ENCODE data around the gene SCRT2.
"Not testable (repeated sequence)": the region's sequence is repeated elsewhere in the genome, so short reads cannot be mapped to it uniquely, and the experiment has no call there.

SCRT2 gene

GRCh38 chr20:675453-676314 is at the start of gene SCRT2:
SCRT2 (minus strand) TSS chr20:675802; CDS start chr20:675601, 201 bp downstream.
- peak; percentile 17 to 39 (median 30) for DNase-seq (ENCODE audit: low read depth in 3 of 3)

GRCh38 chr20:724797-725196 is 49.2 kb upstream of the SCRT2 start:
- not testable (repeated sequence) for DNase-seq (ENCODE audit: low read depth in 3 of 3)

GRCh38 chr20:723756-724155 is 48.2 kb upstream of the SCRT2 start:
- no peak for DNase-seq (ENCODE audit: low read depth in 3 of 3)

- DNase-seq (ENCODE audit: low read depth in 3 of 3): no peak
Observed at GRCh38 chr20:722822-723644, 47.4 kb upstream of the SCRT2 start.

- DNase-seq (ENCODE audit: low read depth in 3 of 3): no peak
Observed at GRCh38 chr20:721876-722275, 46.3 kb upstream of the SCRT2 start.

- no peak for DNase-seq (ENCODE audit: low read depth in 3 of 3)
Observed at GRCh38 chr20:719816-720215, 44.2 kb upstream of the SCRT2 start.

GRCh38 chr20:719068-719467 is 43.5 kb upstream of the SCRT2 start:
- DNase-seq (ENCODE audit: low read depth in 3 of 3): no peak

GRCh38 chr20:717832-718231 is 42.2 kb upstream of the SCRT2 start:
- DNase-seq (ENCODE audit: low read depth in 3 of 3): no peak

GRCh38 chr20:717271-717670 is 41.7 kb upstream of the SCRT2 start:
- no peak for DNase-seq (ENCODE audit: low read depth in 3 of 3)

- DNase-seq (ENCODE audit: low read depth in 3 of 3): no peak
Observed at GRCh38 chr20:714453-714852, 38.9 kb upstream of the SCRT2 start.

GRCh38 chr20:711576-711975 is 36.0 kb upstream of the SCRT2 start:
- DNase-seq (ENCODE audit: low read depth in 3 of 3): no peak

- no peak for DNase-seq (ENCODE audit: low read depth in 3 of 3)
Observed at GRCh38 chr20:710780-711450, 35.3 kb upstream of the SCRT2 start.

- no peak for DNase-seq (ENCODE audit: low read depth in 3 of 3)
Observed at GRCh38 chr20:709991-710779, 34.6 kb upstream of the SCRT2 start.

- DNase-seq (ENCODE audit: low read depth in 3 of 3): no peak
Observed at GRCh38 chr20:709423-709822, 33.8 kb upstream of the SCRT2 start.

GRCh38 chr20:708956-709355 is 33.4 kb upstream of the SCRT2 start:
- no peak for DNase-seq (ENCODE audit: low read depth in 3 of 3)

- no peak for DNase-seq (ENCODE audit: low read depth in 3 of 3)
Observed at GRCh38 chr20:707451-708110, 32.0 kb upstream of the SCRT2 start.

GRCh38 chr20:706366-706885 is 30.8 kb upstream of the SCRT2 start:
- no peak for DNase-seq (ENCODE audit: low read depth in 3 of 3)

- DNase-seq (ENCODE audit: low read depth in 3 of 3): no peak
Observed at GRCh38 chr20:704726-705125, 29.1 kb upstream of the SCRT2 start.

- DNase-seq (ENCODE audit: low read depth in 3 of 3): no peak
Observed at GRCh38 chr20:703426-703825, 27.8 kb upstream of the SCRT2 start.

GRCh38 chr20:703006-703405 is 27.4 kb upstream of the SCRT2 start:
- DNase-seq (ENCODE audit: low read depth in 3 of 3): no peak

Measured in stimulated activated CD4-positive, alpha-beta T cell treated with anti-CD3 and anti-CD28 coated beads, TNF-alpha, amount 100 ng/mL, for 4 hours (primary cell).